DOHH2 (cell line): ENCODE measurements around the gene RGS10.
A peak's percentile ranks its signal among the peaks of the same experiment; 100 is the strongest.

Experiments
- H3F3A ChIP-seq: fragments of 200-600 bp; sonication (generic), shearing (Covaris generic); 2 replicates; pipeline ENCODE4 v1.6.0; 2016; ENCODE audit warnings: antibody characterized with exemption, mild to moderate bottlenecking; ENCODE audit not compliant: control insufficient read depth, insufficient read depth
- H3K27ac ChIP-seq: fragments of 200-600 bp; sonication (generic); 2 replicates; pipeline ENCODE4 v1.5.1; 2014; ENCODE audit warnings: low read depth, mild to moderate bottlenecking, low read length, moderate library complexity
- H3K27me3 ChIP-seq: fragments of 200-600 bp; sonication (generic); 2 replicates; pipeline ENCODE4 v1.6.1; 2014; ENCODE audit warnings: mild to moderate bottlenecking, low read length, mixed read lengths; ENCODE audit not compliant: control insufficient read depth
- H3K36me3 ChIP-seq: fragments of 200-600 bp; sonication (generic); 2 replicates; pipeline ENCODE4 v1.6.1; 2014; ENCODE audit warnings: mild to moderate bottlenecking, low read length, moderate library complexity, mixed read lengths; ENCODE audit not compliant: control insufficient read depth
- H3K4me1 ChIP-seq: fragments of 200-600 bp; sonication (generic); 2 replicates; pipeline ENCODE4 v1.6.1; 2014; ENCODE audit warnings: mild to moderate bottlenecking, low read length, mixed read lengths; ENCODE audit not compliant: control insufficient read depth
- H3K4me2 ChIP-seq: fragments of 200-600 bp; sonication (generic); 2 replicates; pipeline ENCODE4 v1.6.0; 2014; ENCODE audit warnings: mild to moderate bottlenecking, low read length, moderate library complexity
- H3K4me3 ChIP-seq: fragments of 200-600 bp; sonication (generic); 2 replicates; pipeline ENCODE4 v1.5.1; 2014; ENCODE audit warnings: mild to moderate bottlenecking, low read length, mixed read lengths
- H3K79me2 ChIP-seq: fragments of 200-600 bp; sonication (generic); 2 replicates; pipeline ENCODE4 v1.6.1; 2014; ENCODE audit warnings: mild to moderate bottlenecking, low read length, mixed read lengths; ENCODE audit not compliant: control insufficient read depth
- H3K9me2 ChIP-seq: fragments of 200-600 bp; sonication (generic); replicated peaks from 2 replicates; pipeline ENCODE4 v1.6.1; 2014; ENCODE audit warnings: mild to moderate bottlenecking, low read length, mixed read lengths; ENCODE audit not compliant: control insufficient read depth
- H3K9me3 ChIP-seq: fragments of 200-600 bp; sonication (generic); 2 replicates; pipeline ENCODE4 v1.6.1; 2014; ENCODE audit warnings: antibody characterized with exemption, low read length, mixed read lengths; ENCODE audit not compliant: control insufficient read depth, insufficient read depth
- H4K20me1 ChIP-seq: fragments of 200-600 bp; sonication (generic); 2 replicates; pipeline ENCODE4 v1.6.0; 2014; ENCODE audit warnings: low read depth, mild to moderate bottlenecking, antibody characterized with exemption, low read length, moderate library complexity; ENCODE audit not compliant: control insufficient read depth, insufficient read depth
- CTCF ChIP-seq: fragments of 200-600 bp; sonication (generic); IDR thresholded peaks from one replicate; pipeline ENCODE4 v1.5.1; 2014; ENCODE audit warnings: antibody characterized with exemption, mild to moderate bottlenecking, low read depth, low read length; ENCODE audit not compliant: poor library complexity, severe bottlenecking
- EZH2phosphoT487 ChIP-seq: fragments of 200-600 bp; sonication (generic); IDR thresholded peaks from 2 replicates; pipeline ENCODE4 v1.6.1; 2017; ENCODE audit warnings: borderline replicate concordance, mild to moderate bottlenecking, antibody characterized with exemption, low read length, moderate library complexity, mixed read lengths

The RGS10 gene

GRCh38 chr10:119518936-119519335 lies 23.6 kb downstream of the RGS10 start:
- H3K4me2 ChIP-seq = peak overlapping the region; percentile 85; the same call in 1 of the 2 replicates
- TF ChIP-seq CTCF (no peak), EZH2phosphoT487 (no peak)
- peaks cover 46% of the 10 kb centered on the region for H3K4me1 ChIP-seq
- H3K27ac ChIP-seq = peak overlapping the region; percentile 96
- H3K36me3 ChIP-seq = peaks cover 25% of the 10 kb centered on the region
- no peaks in the 10 kb centered on the region for H3K9me2 ChIP-seq
- H3K9me3 ChIP-seq = no peaks in the 10 kb centered on the region
- H3F3A ChIP-seq = peaks cover 24% of the 10 kb centered on the region
- H4K20me1 ChIP-seq = no peaks in the 10 kb centered on the region
- no peaks in the 10 kb centered on the region for H3K27me3 ChIP-seq
- no peak overlapping the region for H3K4me3 ChIP-seq
- peaks cover 3% of the 10 kb centered on the region; the same call in 1 of the 2 replicates for H3K79me2 ChIP-seq

GRCh38 chr10:119518176-119518575 lies 24.3 kb downstream of the RGS10 start:
- H3K9me2 ChIP-seq = no peaks in the 10 kb centered on the region
- H3K4me1 ChIP-seq = peaks cover 46% of the 10 kb centered on the region
- peak overlapping the region; percentile 96 for H3K27ac ChIP-seq
- peak overlapping the region; percentile 85 for H3K4me2 ChIP-seq
- no peaks in the 10 kb centered on the region for H3K27me3 ChIP-seq
- TF ChIP-seq EZH2phosphoT487 (no peak), CTCF (no peak)
- no peaks in the 10 kb centered on the region for H3K9me3 ChIP-seq
- H4K20me1 ChIP-seq = no peaks in the 10 kb centered on the region
- H3K36me3 ChIP-seq = peaks cover 27% of the 10 kb centered on the region
- peak overlapping the region; percentile 69 for H3K4me3 ChIP-seq
- peaks cover 3% of the 10 kb centered on the region; the same call in 1 of the 2 replicates for H3K79me2 ChIP-seq
- H3F3A ChIP-seq = peaks cover 24% of the 10 kb centered on the region

- no peaks in the 10 kb centered on the region for H4K20me1 ChIP-seq
- H3K36me3 ChIP-seq = peaks cover 27% of the 10 kb centered on the region
- peaks cover 24% of the 10 kb centered on the region for H3F3A ChIP-seq
- no peaks in the 10 kb centered on the region for H3K9me3 ChIP-seq
- peak overlapping the region; percentile 69 for H3K4me3 ChIP-seq
- no peaks in the 10 kb centered on the region for H3K9me2 ChIP-seq
- peak overlapping the region; percentile 96 for H3K27ac ChIP-seq
- no peaks in the 10 kb centered on the region for H3K27me3 ChIP-seq
- H3K79me2 ChIP-seq = peaks cover 3% of the 10 kb centered on the region; the same call in 1 of the 2 replicates
- peak overlapping the region; percentile 85 for H3K4me2 ChIP-seq
- H3K4me1 ChIP-seq = peaks cover 46% of the 10 kb centered on the region
- TF ChIP-seq CTCF (no peak), EZH2phosphoT487 (no peak)
These were observed 25.0 kb downstream of the RGS10 start for GRCh38 chr10:119517235-119518141.
